GM18870 (cell line): ENCODE data around the gene SSNA1.

Source experiments
- ATAC-seq: cut with Tn5 transposase; IDR thresholded peaks from one replicate; pipeline ENCODE4 v1.9.1; 2021; ENCODE audit warnings: moderate library complexity; ENCODE audit not compliant: unreplicated experiment

SSNA1 gene

GRCh38 chr9:137218754-137219271 is 30.3 kb downstream of the SSNA1 start:
- ATAC-seq = no peak

GRCh38 chr9:137219757-137220316 is 31.4 kb downstream of the SSNA1 start:
- no peak for ATAC-seq

DNA sequence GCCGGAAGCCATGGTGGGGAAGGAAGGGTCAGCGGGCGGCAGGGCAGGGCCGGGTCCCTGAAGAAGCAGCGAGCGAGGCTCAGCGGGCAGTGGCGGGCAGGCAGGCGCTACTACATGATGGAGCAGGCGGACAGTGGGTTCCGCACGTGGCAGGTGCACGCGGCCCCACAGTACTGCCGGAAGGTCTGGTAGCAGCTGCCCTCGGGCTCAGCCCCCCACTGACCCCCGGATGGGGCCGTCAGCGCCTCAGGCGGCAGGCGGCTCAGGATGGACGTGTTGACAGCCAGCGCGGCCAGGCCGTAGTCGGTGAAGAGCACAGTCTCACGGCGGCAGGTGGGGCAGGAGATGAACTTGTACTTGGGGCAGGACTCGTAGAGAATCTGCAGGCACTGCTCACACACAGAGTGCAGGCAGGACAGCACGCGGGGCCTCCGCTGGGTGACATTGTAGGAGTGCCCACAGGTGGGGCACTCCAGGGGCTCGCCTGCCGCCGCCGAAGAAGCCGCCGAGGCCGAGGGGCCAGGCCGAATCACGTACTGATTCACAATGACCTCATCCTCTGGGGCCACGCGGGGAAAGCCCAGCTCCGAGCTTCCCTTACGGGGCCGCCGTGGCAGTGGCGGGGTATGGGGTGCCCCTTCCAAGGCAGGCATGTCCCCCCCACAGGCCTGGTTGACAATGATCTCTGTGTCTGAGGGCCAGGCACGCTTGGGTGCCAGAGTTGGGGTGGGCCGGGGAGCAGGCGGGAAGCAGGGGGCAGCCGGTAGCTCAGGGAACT is 32.0 kb downstream of the SSNA1 start:
- no peak for ATAC-seq

GRCh38 chr9:137221095-137221505 is 32.6 kb downstream of the SSNA1 start:
- no peak for ATAC-seq

- no peak for ATAC-seq
Measured at GRCh38 chr9:137221506-137222111, 33.1 kb downstream of the SSNA1 start.

DNA sequence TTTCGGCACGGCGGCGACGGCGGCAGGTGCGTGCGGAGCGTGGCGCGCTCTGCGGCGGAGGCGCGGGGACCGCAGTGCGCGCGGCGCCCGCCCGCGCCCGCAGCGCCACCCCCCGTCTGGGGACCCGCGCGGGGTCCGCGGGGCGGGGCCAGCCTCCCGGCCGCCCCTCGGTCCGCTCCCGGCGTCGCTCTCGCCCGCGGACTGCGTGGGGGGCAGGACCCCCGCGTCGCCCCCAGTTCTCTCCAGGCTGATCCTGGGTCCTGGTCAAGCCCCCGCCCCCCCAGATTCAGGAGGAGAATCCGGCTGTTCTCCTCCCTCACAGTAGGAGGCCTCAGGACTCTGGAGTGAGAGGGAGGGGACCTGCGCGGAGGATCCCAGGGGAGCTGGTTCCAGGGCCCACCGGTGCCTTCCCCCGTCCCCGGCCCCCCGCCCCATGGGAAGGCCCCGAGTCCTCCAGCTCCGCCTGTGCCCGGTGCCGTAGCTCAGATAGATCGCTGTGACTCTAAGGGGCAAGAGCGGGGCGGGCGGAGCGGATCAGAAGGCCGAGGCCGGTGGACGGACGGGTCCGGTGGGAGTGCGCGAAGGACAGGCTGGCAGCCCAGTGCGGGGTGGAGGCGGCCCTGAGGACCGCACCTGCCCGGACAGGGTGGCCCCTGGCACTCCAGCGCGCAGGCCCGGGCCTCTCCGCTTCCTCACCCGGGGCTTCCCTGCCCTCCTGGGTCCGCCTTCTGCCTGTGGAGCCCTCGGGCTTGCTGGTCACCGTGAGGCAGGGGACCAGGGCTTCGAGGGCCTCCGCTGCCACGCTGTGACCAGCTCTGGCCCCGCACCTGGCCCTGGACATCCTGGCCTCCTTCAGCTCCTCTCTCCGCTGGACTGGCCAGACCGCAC is 34.0 kb downstream of the SSNA1 start, which contains the start of gene RNF208:
Gene RNF208, minus strand, starts transcription at position 51 of the 888 bp plus-strand sequence. CDS start 1,028 bp downstream, outside the sequence.
- peak; percentile 1 for ATAC-seq

DNA sequence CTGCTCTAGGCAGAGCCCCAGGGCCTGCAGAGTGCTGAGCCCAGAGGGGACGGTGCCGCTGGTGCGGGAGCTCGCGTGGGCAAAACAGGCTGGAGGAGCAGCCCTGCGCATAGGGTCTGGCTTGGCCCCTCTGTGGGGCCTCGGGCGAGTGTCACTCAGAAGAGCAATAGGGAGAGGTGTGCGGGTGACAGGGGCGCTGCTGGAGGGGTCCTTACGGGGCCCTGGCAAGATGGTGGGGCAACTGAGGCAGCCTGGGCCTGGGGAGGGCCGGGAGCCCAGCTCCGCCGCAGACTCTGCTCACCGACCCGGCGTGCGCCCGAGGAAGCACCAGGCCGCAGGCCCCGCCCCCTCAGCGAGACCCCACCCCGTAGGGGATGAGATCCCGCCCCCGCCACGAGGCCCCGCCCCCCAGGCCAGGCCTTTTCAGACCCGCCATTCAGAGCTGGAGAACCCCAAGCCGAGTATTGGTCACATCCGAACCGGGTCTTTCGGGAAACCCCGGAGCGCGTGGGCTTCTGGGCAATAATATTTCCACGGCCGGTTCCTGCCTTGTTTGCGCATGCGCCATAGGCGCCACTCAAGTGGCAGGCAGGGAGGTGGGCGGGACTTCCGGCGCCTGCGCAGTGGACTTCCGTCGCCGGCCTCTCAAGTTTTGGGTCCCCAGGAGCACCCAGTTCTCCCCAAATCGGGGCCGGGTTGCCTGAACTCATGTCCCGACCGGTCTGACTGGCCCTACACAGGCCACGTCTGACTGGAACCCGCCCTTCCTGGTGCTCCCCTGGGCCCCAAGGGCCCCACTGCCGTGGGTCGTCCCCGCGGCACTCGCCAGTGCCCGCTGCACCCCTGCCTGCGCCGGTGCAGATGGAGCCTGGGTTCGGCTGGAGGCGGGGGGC is 34.8 kb downstream of the SSNA1 start:
- peak; percentile 66 for ATAC-seq

GRCh38 chr9:137224830-137225694 is 36.6 kb downstream of the SSNA1 start, which contains the start of gene CYSRT1:
CYSRT1 (plus strand) TSS chr9:137225174; CDS start chr9:137225622, 448 bp downstream.
- ATAC-seq = no peak

DNA sequence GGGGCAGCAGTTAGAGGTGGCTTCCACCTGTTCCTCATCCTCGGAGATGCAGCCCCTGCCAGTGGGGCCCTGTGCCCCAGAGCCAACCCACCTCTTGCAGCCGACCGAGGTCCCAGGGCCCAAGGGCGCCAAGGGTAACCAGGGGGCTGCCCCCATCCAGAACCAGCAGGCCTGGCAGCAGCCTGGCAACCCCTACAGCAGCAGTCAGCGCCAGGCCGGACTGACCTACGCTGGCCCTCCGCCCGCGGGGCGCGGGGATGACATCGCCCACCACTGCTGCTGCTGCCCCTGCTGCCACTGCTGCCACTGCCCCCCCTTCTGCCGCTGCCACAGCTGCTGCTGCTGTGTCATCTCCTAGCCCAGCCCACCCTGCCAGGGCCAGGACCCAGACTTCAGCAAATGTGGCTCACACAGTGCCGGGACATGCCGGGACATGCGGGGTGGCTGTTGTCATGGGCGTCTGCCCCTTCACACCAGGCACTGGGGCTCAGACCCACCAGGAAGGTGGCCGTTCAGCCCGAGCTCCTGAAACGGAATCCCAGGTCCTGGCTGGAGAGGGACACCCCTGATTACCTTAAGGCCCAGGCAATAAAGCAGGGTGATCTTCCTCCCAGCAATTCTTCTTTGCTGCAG is 37.3 kb downstream of the SSNA1 start:
- no peak for ATAC-seq

- no peak for ATAC-seq
Measured at GRCh38 chr9:137226338-137227053, 38.0 kb downstream of the SSNA1 start.

- no peak for ATAC-seq
Measured at GRCh38 chr9:137227054-137227852, 38.8 kb downstream of the SSNA1 start, which contains the start of gene RNF224. RNF224 (plus strand) TSS chr9:137227502; CDS start chr9:137228336, 834 bp downstream.

DNA sequence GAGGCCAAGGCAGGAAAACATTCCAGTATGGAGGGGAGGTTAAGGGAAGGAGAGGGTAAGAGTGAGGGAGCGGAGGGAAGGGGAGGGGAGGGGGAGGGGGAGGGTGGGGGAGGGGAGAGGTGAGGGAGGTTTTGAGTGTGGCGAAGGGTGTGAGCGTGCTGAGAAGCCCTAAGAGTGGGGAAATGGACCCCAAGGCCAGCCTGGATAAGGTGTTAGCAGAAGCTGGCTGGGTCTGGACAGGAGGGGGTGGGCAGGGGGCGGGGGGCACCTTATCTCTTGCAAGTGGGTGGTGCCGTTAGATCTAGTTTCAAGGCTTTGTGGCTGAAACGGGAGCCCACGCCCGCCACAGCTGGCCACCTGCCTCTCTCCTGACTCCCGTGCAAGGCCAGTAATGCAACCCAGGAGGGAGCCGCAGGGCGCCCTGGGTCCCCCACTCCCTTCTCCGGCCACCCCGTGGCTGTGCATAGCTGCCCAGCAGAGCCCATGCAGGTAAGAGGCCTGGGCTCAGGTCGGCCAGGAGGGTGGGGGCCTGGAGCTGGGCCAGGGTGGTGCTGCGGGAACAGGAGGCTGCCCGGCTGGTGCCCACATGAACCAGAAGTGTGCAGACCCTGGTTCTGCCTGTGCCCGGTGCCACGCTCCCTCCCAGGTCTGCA is 39.5 kb downstream of the SSNA1 start:
- no peak for ATAC-seq

GRCh38 chr9:137228506-137228967 is 40.1 kb downstream of the SSNA1 start:
- no peak for ATAC-seq

DNA sequence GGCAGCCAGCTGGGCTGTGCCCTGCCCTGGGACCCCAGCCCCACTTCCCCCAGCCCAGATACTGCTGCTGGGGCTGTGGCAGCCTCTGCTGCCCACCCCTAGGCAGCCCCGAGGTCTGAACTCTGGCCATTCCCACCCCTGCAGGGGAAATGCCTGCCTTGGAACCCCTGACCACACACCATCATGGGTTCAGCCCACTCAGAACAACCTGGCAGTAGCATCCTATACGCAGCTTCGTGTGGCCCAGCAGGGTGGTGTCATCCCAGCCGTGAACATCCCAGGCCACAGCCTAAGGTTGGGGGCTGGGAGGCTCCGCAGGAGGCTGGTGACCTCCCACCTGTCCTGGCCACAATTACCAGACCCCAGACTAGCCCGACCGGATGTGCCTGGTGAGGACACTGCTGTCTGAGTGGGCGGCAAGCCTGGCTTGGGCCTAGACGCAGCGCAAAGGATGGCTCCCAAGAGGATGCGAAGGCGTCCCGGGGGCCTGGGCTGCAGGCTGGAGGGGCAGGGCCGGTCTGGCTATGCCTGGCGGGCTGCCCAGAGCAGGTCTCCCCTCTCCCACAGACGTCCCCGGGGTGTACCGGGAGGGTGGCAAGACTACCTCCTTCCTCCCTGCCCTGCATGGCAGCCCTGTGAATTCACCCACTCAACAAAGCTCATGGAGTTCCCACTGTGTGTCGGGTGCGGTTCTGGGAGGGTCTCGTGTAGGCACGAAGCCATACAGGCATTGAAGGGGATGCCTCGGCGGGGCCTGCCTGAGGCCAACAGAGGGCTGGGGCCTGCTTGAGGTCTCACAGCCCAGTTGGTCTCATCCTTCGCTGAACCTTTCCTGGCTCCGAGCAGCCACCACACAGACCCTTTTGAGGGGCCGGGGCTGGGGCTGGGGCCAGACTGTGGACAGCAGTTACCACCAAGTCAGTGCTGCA is 40.8 kb downstream of the SSNA1 start:
- no peak for ATAC-seq
